Sigmoid colon (tissue), 7 donors: Measurements from ENCODE around the gene KDM4E. TPM values are rescaled to one million over a fixed set of nuclear protein-coding genes. Genes with fewer than 3 reads are reported as not detected.
"Not testable (repeated sequence)": the region's sequence is repeated elsewhere in the genome, so short reads cannot be mapped to it uniquely, and the experiment has no call there.

Source experiments
- DNase-seq: peaks from one replicate; pipeline ENCODE4 v3.0.0-alpha.2; 2019
- H3K27ac ChIP-seq, 4 donors: fragments of 200-600 bp; sonication (generic); one replicate each; pipeline ENCODE4 v1.5.1; 2016 to 2019; ENCODE audit warnings: mild to moderate bottlenecking in 1 of 4
- H3K27me3 ChIP-seq, 3 donors: fragments of 200-600 bp; sonication (generic); one replicate each; pipeline ENCODE4 v1.5.1; 2019; ENCODE audit warnings: mild to moderate bottlenecking in 1 of 3
- H3K36me3 ChIP-seq, 4 donors: fragments of 200-600 bp; sonication (generic); one replicate each; pipeline ENCODE4 v1.5.1; 2016 to 2019
- H3K4me1 ChIP-seq, 4 donors: fragments of 200-600 bp; sonication (generic); one replicate each; pipeline ENCODE4 v1.5.1; 2017 to 2019
- H3K4me3 ChIP-seq, 4 donors: fragments of 200-600 bp; sonication (generic); one replicate each; pipeline ENCODE4 v1.5.1; 2017 to 2019; ENCODE audit warnings: mild to moderate bottlenecking in 2 of 4, moderate library complexity in 1 of 4
- H3K9me3 ChIP-seq, 4 donors: fragments of 200-600 bp in 3 of 4; sonication (generic) in 3 of 4; one replicate each; pipeline versions ENCODE4 v1.5.1 to v1.6.1; 2013 to 2019
- EP300 ChIP-seq, 4 donors: sonication (generic); formaldehyde crosslinking; IDR thresholded peaks; one replicate each; pipeline ENCODE4 v1.6.1; 2017; ENCODE audit warnings: antibody characterized with exemption in 4 of 4
- POLR2A ChIP-seq, 2 donors: fragments of 450-650 bp; IDR thresholded peaks; one replicate each; pipeline ENCODE4 v1.6.1; 2016; ENCODE audit warnings: antibody characterized with exemption in 2 of 2, mild to moderate bottlenecking in 2 of 2, moderate library complexity in 2 of 2
- POLR2AphosphoS5 ChIP-seq, 4 donors: sonication (generic); formaldehyde crosslinking; IDR thresholded peaks; one replicate each; pipeline ENCODE4 v1.6.1; 2017; ENCODE audit warnings: antibody characterized with exemption in 4 of 4
- WGBS, 2 donors: extraction: QIAGEN DNeasy Blood & Tissue Kit; methylation state at CpG; one replicate each; pipeline ENCODE4 v1.1.7; 2013; 5-methylcytosine and 5-hydroxymethylcytosine counted together
- intact Hi-C: fragments of 100-400 bp; cut with DNase I; formaldehyde crosslinking; loops from one replicate; pipeline ENCODE4 v1.15.1; 2023
- polyA plus RNA-seq, 3 donors: library from polyadenylated mRNA; stranded (reverse); fragments of 200-250 nt; gene quantifications; one replicate each; pipeline ENCODE4 v1.2.3, GENCODE V29; 2013
- total RNA-seq, 4 donors: library from RNA; depleted of rRNA; stranded (reverse); fragments of >200 nt; gene quantifications; one replicate each; pipeline ENCODE4 v1.1.0, GENCODE V29; 2016
- TF ChIP-seq, protein P1 (sequence below), 4 experiments: fragments of 450-650 bp in 3 of 4; fragments of 200-600 bp in 1 of 4; IDR thresholded peaks; one replicate each; pipeline ENCODE4 v1.5.1; 2016 to 2019; ENCODE audit warnings: antibody characterized with exemption in 4 of 4, mild to moderate bottlenecking in 3 of 4, moderate library complexity in 2 of 4
- donor health status: healthy with polysubstance abuse.
- donor health status: Bipolar disorder and iron deficiency.
- donor health status: healthy.

KDM4E gene
- total and polyA plus RNA-seq, 7 donors: not detected

- DNase-seq: no peak
- intact Hi-C loops: no loop called here
- no peak overlapping the region for H3K27ac ChIP-seq
- no peaks in the 10 kb centered on the region for H3K9me3 ChIP-seq
- peaks cover 0 to 23% (median 0%) of the 10 kb centered on the region in 3 donors for H3K27me3 ChIP-seq
- H3K4me1 ChIP-seq: no peaks in the 10 kb centered on the region
- H3K4me3 ChIP-seq: no peak overlapping the region
- TF ChIP-seq POLR2A (IDR thresholded peaks at IDR 0.05) (no peak), EP300 (IDR thresholded peaks at IDR 0.05) (no peak), POLR2AphosphoS5 (IDR thresholded peaks at IDR 0.05) (no peak)
- TF ChIP-seq, protein P1, sequence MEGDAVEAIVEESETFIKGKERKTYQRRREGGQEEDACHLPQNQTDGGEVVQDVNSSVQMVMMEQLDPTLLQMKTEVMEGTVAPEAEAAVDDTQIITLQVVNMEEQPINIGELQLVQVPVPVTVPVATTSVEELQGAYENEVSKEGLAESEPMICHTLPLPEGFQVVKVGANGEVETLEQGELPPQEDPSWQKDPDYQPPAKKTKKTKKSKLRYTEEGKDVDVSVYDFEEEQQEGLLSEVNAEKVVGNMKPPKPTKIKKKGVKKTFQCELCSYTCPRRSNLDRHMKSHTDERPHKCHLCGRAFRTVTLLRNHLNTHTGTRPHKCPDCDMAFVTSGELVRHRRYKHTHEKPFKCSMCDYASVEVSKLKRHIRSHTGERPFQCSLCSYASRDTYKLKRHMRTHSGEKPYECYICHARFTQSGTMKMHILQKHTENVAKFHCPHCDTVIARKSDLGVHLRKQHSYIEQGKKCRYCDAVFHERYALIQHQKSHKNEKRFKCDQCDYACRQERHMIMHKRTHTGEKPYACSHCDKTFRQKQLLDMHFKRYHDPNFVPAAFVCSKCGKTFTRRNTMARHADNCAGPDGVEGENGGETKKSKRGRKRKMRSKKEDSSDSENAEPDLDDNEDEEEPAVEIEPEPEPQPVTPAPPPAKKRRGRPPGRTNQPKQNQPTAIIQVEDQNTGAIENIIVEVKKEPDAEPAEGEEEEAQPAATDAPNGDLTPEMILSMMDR (IDR thresholded peaks at IDR 0.05): no peak
- H3K36me3 ChIP-seq: no peaks in the 10 kb centered on the region
These were observed 20.8 kb downstream of the KDM4E start for GRCh38 chr11:95045812-95046211.

GRCh38 chr11:95049122-95049521 lies 24.1 kb downstream of the KDM4E start, which contains the start of gene KDM4F:
Gene KDM4F, plus strand, starts transcription at chr11:95049422.
- WGBS, 2 donors: 52 to 77% methylated on average over 3 of the region's 3 CpGs
- H3K4me1 ChIP-seq, H3K27ac ChIP-seq, H3K9me3 ChIP-seq, H3K4me3 ChIP-seq, H3K36me3 ChIP-seq, H3K27me3 ChIP-seq, intact Hi-C loops, DNase-seq: not testable (repeated sequence)

DNA sequence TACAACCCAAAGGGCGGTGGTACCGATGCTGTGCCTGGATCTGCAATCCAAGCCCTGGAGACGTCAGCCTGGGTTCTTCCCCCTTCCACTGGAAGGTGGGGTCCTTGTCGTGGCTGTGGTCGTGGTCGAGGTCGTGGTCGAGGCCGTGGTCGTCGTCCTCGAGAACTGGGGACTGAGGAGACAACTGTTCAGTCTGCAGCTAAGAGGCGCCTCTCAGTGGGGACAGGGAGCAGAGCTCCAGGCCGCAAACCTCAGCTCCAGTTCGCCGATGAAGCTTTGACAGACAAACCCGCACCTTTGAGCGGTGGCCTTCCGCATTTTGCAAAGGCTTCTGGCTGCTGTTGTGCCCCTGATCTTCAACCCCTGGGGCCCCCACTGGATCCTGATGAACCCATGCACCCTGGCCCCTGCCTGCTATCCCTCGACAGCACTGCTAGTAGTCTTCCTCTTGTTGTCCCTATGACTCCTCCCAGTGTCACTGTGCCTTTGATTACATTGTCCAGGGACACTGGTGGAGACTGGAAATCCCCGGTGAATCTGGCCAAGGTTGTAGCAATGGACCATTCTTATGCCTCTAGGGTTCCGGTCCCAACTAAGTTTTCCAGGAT lies 25.6 kb downstream of the KDM4E start:
- no peaks in the 10 kb centered on the region for H3K9me3 ChIP-seq
- intact Hi-C loops: no loop called here
- DNase-seq: no peak
- peaks cover 0 to 6% (median 0%) of the 10 kb centered on the region in 3 donors for H3K27me3 ChIP-seq
- no peak overlapping the region for H3K27ac ChIP-seq
- H3K4me1 ChIP-seq: no peaks in the 10 kb centered on the region
- H3K4me3 ChIP-seq: no peak overlapping the region
- TF ChIP-seq EP300 (IDR thresholded peaks at IDR 0.05) (no peak), POLR2A (IDR thresholded peaks at IDR 0.05) (no peak), POLR2AphosphoS5 (IDR thresholded peaks at IDR 0.05) (no peak)
- TF ChIP-seq, protein P1 (IDR thresholded peaks at IDR 0.05): no peak
- no peaks in the 10 kb centered on the region for H3K36me3 ChIP-seq
- 89 to 93% methylated on average over 22 of the region's 22 CpGs for WGBS, 2 donors

GRCh38 chr11:95054356-95054755 lies 29.3 kb downstream of the KDM4E start:
- H3K36me3 ChIP-seq: no peaks in the 10 kb centered on the region
- no peak overlapping the region for H3K4me3 ChIP-seq
- peaks cover 0 to 6% (median 0%) of the 10 kb centered on the region in 3 donors for H3K27me3 ChIP-seq
- 27 to 72% methylated on average over 2 of the region's 2 CpGs for WGBS, 2 donors
- no peaks in the 10 kb centered on the region for H3K4me1 ChIP-seq
- intact Hi-C loops: no loop called here
- no peak for DNase-seq
- TF ChIP-seq EP300 (IDR thresholded peaks at IDR 0.05) (no peak), POLR2AphosphoS5 (IDR thresholded peaks at IDR 0.05) (no peak), POLR2A (IDR thresholded peaks at IDR 0.05) (no peak)
- TF ChIP-seq, protein P1 (IDR thresholded peaks at IDR 0.05): no peak
- H3K9me3 ChIP-seq: no peaks in the 10 kb centered on the region
- H3K27ac ChIP-seq: no peak overlapping the region

DNA sequence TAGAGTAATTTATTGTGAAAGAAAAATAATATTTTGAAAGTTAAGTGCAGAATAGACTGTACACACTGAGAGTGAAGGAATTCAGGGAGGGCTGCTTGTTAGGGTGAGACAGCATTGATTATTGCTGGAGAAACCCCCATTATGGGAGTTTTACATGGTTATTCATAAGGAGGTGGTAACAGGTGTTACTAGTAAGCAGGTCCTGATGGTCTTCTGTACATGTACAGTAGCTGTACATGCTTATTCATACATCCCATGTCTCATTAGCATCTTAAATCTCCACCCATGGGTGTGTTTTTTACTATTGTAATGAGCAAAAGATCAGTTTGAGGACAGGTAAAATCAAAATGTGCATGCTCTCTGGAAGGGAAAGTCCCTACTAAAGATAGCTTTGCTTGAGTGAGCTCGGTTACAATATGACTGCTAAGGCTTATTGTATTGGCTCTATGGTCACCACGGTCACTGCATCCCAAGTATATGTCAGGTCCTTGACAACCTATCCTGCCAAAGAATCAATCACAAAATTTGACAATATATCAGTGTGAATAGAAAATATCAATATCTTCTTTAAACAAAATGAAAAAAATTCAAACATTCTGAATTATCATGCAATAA lies 30.3 kb downstream of the KDM4E start:
- Histone ChIP-seq H3K4me1 (no peaks in the 10 kb centered on the region), H3K36me3 (no peaks in the 10 kb centered on the region), H3K27me3 (peaks cover 0 to 6% (median 0%) of the 10 kb centered on the region in 3 donors), H3K4me3 (no peak overlapping the region), H3K27ac (no peak overlapping the region), H3K9me3 (no peaks in the 10 kb centered on the region)
- no peak for DNase-seq
- WGBS, 2 donors: 39 to 45% methylated on average over 2 of the region's 2 CpGs
- intact Hi-C loops: no loop called here
- TF ChIP-seq EP300 (IDR thresholded peaks at IDR 0.05) (no peak), POLR2AphosphoS5 (IDR thresholded peaks at IDR 0.05) (no peak), POLR2A (IDR thresholded peaks at IDR 0.05) (no peak)
- TF ChIP-seq, protein P1 (IDR thresholded peaks at IDR 0.05): no peak
